Activated CD4-positive, CD25-positive, alpha-beta regulatory T cell treated with anti-CD3 and anti-CD28 coated beads, Interleukin-2, amount 50 U/mL, for 24 hours (primary cell): ENCODE data around the gene ZSWIM3.

ENCODE experiments used
- ATAC-seq, 2 donors: fragments of 150-1000 bp; cut with Tn5 transposase; one replicate each; pipeline ENCODE4 v1.10.0; 2021; ENCODE audit warnings: mild to moderate bottlenecking in 1 of 2, moderate library complexity in 1 of 2

ZSWIM3 gene

GRCh38 chr20:45910670-45911485 lies 53.5 kb downstream of the ZSWIM3 start:
- peak; percentile 93 to 95 for ATAC-seq

DNA sequence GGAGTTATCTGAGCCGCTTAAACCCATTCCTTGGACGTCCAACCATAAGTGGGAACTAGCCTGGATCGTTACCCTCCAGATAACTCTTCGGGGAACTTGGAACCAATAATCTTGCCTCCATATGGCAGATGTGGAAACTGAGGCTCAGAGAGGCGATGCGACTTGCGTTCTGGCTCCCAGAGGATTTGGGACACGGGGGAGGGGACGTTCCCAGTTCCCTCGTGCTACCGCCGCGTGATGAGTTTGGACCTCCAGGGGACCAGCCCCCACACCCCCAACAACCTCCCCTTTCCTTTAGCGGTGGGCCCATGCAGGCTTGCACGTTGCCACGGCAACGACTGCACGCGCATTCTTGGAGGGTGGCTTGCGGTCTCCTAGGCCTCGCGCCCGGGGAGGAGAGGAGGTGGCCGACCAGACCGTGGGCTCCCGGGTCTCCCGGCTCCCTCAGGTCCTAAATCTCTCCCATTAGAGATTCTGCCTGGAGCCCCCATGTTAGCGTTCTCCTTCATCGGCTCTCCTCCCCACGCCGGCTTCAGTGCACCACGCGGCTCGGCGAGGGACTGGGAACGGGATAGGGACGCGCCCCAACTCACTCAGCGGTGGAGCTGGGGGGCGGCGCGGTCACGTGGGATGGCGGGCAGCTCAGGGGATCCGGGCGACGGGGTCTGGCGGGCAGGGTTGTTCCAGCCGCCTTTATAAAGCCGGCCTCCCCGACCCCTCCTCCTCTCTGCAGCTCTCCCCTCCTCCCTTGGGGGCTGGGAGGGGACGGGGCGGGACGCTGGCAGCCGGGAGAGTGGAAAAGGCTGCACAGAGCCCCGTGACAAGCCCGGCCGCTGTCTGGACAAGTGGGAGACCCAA lies 54.3 kb downstream of the ZSWIM3 start, which contains the start of gene PLTP:
TSS of gene PLTP (minus strand) at position 670 of the 858 bp plus-strand sequence. CDS start 703 bp downstream, outside the sequence.
- ATAC-seq: peak in 1 of 2 donors; percentile 12

DNA sequence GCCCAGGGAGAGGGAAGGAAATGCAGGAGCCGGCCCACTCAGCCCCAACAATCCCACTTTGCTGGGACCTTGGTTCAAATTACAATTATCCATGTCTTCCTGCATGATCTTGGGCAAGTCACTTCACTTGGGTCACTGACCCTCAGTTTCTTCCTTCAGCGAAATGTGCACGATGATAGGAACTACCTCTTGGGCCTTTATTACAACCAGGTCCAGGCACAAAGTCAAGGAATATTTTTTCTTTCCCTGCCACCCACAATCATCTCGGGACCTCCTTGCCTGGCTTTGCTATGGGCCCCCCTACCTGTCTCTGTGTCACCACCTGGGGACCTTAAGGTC lies 54.9 kb downstream of the ZSWIM3 start:
- ATAC-seq: no peak

GRCh38 chr20:45913116-45913515 lies 55.7 kb downstream of the ZSWIM3 start:
- ATAC-seq: no peak

GRCh38 chr20:45917790-45918141 lies 60.4 kb downstream of the ZSWIM3 start:
- no peak for ATAC-seq

- ATAC-seq: no peak
These were observed 60.8 kb downstream of the ZSWIM3 start for GRCh38 chr20:45918182-45918737.

- ATAC-seq: no peak
These were observed 61.5 kb downstream of the ZSWIM3 start for GRCh38 chr20:45918779-45919537.

DNA sequence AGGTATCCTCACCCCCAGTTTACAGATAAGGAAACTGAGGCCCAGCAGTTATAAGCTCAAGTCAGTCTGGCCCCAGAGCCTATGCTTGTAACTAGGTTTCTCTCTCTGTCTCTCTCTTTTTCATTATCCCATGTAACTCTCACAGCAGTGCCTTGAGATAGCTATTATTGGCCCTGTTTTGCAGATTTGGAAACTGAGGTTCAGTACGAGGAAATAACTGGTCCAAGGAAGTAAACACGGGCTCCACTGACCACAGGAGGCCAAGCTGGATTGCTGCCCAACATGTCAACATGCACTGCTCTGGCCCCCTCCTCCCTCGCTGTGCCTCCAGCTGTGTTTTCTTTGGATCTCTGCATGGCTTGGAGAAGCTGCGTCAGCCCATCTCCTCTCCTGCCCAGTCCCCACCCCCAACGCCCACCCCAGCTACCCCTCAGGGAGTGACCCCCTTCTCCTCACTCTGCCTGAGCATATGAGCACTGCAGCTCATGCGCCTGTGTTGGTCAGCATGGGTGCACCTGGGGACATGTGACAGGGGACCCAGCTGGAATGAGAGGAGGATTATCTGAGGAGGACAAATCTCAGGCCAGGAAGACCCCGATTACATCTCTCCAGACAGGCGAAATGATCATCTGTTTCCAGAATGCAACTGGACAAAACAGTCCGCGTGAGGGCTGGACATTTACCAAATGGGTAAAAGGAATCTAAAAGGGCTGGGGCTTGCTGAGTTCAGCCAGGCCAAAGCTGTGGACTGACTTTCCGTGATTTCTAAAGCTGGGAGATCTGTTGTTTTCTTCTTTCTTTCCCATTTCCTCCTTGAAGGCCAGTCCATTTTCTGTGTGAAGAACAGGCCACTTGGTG lies 62.4 kb downstream of the ZSWIM3 start:
- no peak for ATAC-seq

GRCh38 chr20:45920462-45921336 lies 63.3 kb downstream of the ZSWIM3 start:
- no peak for ATAC-seq

- ATAC-seq: no peak
These were observed 64.1 kb downstream of the ZSWIM3 start for GRCh38 chr20:45921337-45922189.

GRCh38 chr20:45924391-45925261 lies 67.2 kb downstream of the ZSWIM3 start:
- ATAC-seq: no peak

DNA sequence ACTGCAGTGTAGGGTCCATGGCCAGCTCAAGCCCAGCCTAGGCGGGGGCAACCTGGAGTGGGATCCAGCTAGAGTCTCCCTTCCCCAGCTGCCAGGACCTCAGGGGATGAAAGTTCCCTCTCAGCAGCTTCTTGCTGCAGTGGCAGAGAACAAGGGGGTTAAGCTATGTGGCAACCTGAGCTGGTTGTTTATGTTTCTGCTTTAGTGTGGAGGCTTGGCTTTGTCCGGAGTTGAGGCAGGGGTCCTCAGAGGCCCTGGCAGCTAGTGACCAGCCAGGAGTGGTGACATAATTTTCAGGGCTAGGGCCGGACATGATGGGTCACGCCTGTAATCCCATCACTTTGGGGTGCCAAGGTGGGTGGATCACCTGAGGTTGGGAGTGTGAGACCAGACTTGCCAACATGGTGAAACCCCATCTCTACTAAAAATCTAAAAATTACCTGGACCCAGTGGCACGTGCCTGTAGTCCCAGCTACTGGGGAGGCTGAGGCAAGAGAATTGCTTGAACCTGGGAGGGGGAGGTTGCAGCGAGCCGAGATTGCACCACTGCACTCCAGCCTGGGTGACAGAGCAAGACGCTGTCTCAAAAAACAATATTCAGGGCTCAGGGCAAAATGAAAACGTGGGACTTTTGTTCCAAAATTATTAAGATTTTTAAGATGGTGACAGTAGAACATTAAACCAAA lies 68.5 kb downstream of the ZSWIM3 start:
- no peak for ATAC-seq

- ATAC-seq: no peak
These were observed 69.3 kb downstream of the ZSWIM3 start for GRCh38 chr20:45926731-45927070.

DNA sequence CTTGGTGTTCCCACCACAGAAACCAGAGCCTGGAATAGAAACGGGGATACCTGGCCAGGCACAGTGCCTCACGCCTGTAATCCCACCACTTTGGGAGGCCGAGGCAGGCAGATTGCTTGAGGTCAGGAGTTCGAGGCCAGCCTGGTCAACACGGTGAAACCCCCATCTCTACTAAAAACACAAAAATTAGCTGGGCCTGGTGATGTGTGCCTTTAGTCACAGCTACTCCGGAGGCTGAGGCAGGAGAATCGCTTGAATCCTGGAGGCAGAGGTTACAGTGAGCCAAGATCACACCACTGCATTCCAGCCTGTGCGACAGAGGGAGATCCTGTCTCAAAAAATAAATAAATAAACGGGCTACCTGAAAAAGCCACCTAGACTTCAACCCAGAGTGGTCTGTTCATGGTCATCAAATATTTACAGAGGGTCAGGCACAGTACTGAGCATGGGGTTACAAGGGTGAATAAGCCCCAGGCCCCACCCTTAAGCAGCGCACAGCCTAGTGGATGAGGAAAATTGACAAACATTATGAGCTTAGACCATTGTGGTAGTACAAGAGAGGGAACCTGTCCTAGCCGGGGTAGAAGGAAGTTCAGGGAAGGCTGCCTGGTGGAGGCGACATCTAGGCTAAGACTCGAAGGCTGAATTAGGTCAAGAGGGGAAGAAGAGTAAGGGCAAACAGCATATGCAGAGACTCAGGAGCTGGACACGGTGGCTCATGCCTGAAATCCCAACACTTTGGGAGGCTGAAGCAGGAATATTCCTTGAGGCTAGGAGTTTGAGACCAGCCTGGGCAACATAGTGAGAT lies 69.9 kb downstream of the ZSWIM3 start:
- ATAC-seq: no peak
